K562 (cell line): ENCODE measurements around the gene PCNX2. TPM values are rescaled to one million over a fixed set of nuclear protein-coding genes. Genes with fewer than 3 reads are reported as not detected.

Source experiments
- ATF3 ChIP-seq, 2 experiments: fragments of 450-650 bp in 1 of 2; sonication (generic) in 1 of 2; formaldehyde crosslinking in 1 of 2; IDR thresholded peaks in 1 of 2; conservative IDR thresholded peaks in 1 of 2; 2 replicates each; pipeline versions ENCODE4 v1.6.1 to v1.8.1; 2016 to 2023; ENCODE audit warnings: mild to moderate bottlenecking in 2 of 2, moderate library complexity in 2 of 2, inconsistent platforms in 1 of 2, missing genetic modification reagents in 1 of 2
- BCL6 ChIP-seq: fragments of 250-450 bp; sonication (Bioruptor Pico); IDR thresholded peaks from 2 replicates; pipeline ENCODE4 v1.4.0; 2020
- CCNT2 ChIP-seq: IDR thresholded peaks from 2 replicates; pipeline ENCODE4 v1.6.1; 2011; ENCODE audit warnings: borderline replicate concordance, low read depth, mild to moderate bottlenecking, moderate library complexity, mixed read lengths, low read length; ENCODE audit not compliant: insufficient read length; ENCODE audit errors: extremely low read depth
- CREB1 ChIP-seq, 2 experiments: sonication (generic) in 1 of 2; formaldehyde crosslinking in 1 of 2; IDR thresholded peaks; 2 replicates each; pipeline versions ENCODE4 v1.6.1 to v1.8.0; 2012 to 2022; ENCODE audit warnings: inconsistent platforms in 1 of 2, mild to moderate bottlenecking in 1 of 2, missing genetic modification reagents in 1 of 2, moderate library complexity in 1 of 2
- EWSR1 ChIP-seq: fragments of 450-650 bp; IDR thresholded peaks from 2 replicates; pipeline ENCODE4 v1.6.1; 2018; ENCODE audit warnings: borderline replicate concordance, mild to moderate bottlenecking, low read depth, moderate library complexity; ENCODE audit not compliant: partially characterized antibody
- GABPA ChIP-seq: fragments of 200-800 bp; sonication (Bioruptor generic); conservative IDR thresholded peaks from 2 replicates; pipeline ENCODE4 v1.6.1; 2016; ENCODE audit warnings: low read depth, missing genetic modification characterization, missing compliant biosample characterization
- LEF1 ChIP-seq: fragments of 450-650 bp; IDR thresholded peaks from 2 replicates; pipeline ENCODE4 v1.6.1; 2016; ENCODE audit warnings: mild to moderate bottlenecking
- MTA2 ChIP-seq: fragments of 450-650 bp; IDR thresholded peaks from 2 replicates; pipeline ENCODE4 v1.6.1; 2016; ENCODE audit warnings: low read depth
- NONO ChIP-seq, 2 experiments: fragments of 200-400 bp in 1 of 2; fragments of 450-650 bp in 1 of 2; formaldehyde crosslinking in 1 of 2; IDR thresholded peaks; 2 replicates each; pipeline ENCODE4 v1.6.1; 2017; ENCODE audit warnings: low read depth in 2 of 2, mild to moderate bottlenecking in 2 of 2, moderate library complexity in 2 of 2, low read length in 1 of 2
- ZNF395 ChIP-seq: fragments of 200-800 bp; sonication (Bioruptor generic); IDR thresholded peaks from 2 replicates; pipeline ENCODE4 v1.6.1; 2017; ENCODE audit warnings: missing genetic modification characterization, missing compliant biosample characterization
- polyA plus RNA-seq, 8 experiments: library from polyadenylated mRNA; depleted of rRNA in 4 of 8; stranded (reverse) in 5 of 8; unstranded in 3 of 8; fragments of >200 nt; fragmentation: Nextera tagmentation in 2 of 8; fragmentation: Illumina TruSeq in 1 of 8; extraction: Ambion mirVana in 2 of 8; extraction: Trizol in 1 of 8; gene quantifications; 2 replicates each; pipeline versions ENCODE4 v1.2.1 to v1.2.3, GENCODE V29; 2011 to 2014; ENCODE audit warnings: inconsistent platforms in 1 of 8, missing spikeins in 1 of 8
- total RNA-seq, 7 experiments: library from RNA; depleted of rRNA in 6 of 7; stranded (reverse); fragments of >200 nt in 6 of 7; fragmentation: Illumina TruSeq in 2 of 7; extraction: Trizol in 2 of 7; gene quantifications; 2 replicates each; pipeline versions ENCODE4 v1.2.1 to v1.2.3, GENCODE V29; 2011 to 2021; ENCODE audit warnings: low replicate concordance in 1 of 7
- TF ChIP-seq, protein P1 (sequence below), 2 experiments: fragments of 450-650 bp in 1 of 2; sonication (generic) in 1 of 2; formaldehyde crosslinking in 1 of 2; IDR thresholded peaks; 2 replicates each; pipeline versions ENCODE4 v1.7.1 to v1.9.0; 2016 to 2022; ENCODE audit warnings: inconsistent platforms in 1 of 2, mild to moderate bottlenecking in 1 of 2, missing genetic modification reagents in 1 of 2

The PCNX2 gene
- total and polyA plus RNA-seq, 9 of the 15 experiments (the other 6 are each of a cell fraction or from before 2014, with no cell fraction given), result 0.07 to 0.33 TPM; not detected in 7

GRCh38 chr1:233113009-233113879 is 182.3 kb downstream of the PCNX2 start (continued):
- TF ChIP-seq, protein P1, sequence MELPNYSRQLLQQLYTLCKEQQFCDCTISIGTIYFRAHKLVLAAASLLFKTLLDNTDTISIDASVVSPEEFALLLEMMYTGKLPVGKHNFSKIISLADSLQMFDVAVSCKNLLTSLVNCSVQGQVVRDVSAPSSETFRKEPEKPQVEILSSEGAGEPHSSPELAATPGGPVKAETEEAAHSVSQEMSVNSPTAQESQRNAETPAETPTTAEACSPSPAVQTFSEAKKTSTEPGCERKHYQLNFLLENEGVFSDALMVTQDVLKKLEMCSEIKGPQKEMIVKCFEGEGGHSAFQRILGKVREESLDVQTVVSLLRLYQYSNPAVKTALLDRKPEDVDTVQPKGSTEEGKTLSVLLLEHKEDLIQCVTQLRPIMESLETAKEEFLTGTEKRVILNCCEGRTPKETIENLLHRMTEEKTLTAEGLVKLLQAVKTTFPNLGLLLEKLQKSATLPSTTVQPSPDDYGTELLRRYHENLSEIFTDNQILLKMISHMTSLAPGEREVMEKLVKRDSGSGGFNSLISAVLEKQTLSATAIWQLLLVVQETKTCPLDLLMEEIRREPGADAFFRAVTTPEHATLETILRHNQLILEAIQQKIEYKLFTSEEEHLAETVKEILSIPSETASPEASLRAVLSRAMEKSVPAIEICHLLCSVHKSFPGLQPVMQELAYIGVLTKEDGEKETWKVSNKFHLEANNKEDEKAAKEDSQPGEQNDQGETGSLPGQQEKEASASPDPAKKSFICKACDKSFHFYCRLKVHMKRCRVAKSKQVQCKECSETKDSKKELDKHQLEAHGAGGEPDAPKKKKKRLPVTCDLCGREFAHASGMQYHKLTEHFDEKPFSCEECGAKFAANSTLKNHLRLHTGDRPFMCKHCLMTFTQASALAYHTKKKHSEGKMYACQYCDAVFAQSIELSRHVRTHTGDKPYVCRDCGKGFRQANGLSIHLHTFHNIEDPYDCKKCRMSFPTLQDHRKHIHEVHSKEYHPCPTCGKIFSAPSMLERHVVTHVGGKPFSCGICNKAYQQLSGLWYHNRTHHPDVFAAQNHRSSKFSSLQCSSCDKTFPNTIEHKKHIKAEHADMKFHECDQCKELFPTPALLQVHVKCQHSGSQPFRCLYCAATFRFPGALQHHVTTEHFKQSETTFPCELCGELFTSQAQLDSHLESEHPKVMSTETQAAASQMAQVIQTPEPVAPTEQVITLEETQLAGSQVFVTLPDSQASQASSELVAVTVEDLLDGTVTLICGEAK (IDR thresholded peaks at IDR 0.05), result no peak
- TF ChIP-seq, protein P1 (CRISPR knock-in tag; IDR thresholded peaks at IDR 0.05), result no peak
- peak; percentile 56; the same call in 1 of the 2 replicates for TF ChIP-seq ZNF395
- TF ChIP-seq BCL6, result no peak
- 0 out of 4 replicates have a peak, but pooled peaks of 1 of the 2 experiments have one; percentile 33 for TF ChIP-seq NONO (IDR thresholded peaks at IDR 0.05; ENCODE audit: low read depth in 2 of 2, low read length in 1 of 2)
- peak; percentile 66; the same call in 1 of the 2 replicates for TF ChIP-seq CREB1 (IDR thresholded peaks at IDR 0.05)
- no peak for TF ChIP-seq CREB1 (CRISPR knock-in tag; IDR thresholded peaks at IDR 0.05)
- TF ChIP-seq EWSR1, result no peak
- TF ChIP-seq CCNT2, result peak; percentile 90
- TF ChIP-seq GABPA (tag), result peak; percentile 76
- TF ChIP-seq ATF3 (IDR thresholded peaks at IDR 0.05), result peak; percentile 98
- TF ChIP-seq ATF3 (CRISPR knock-in tag; conservative IDR thresholded peaks at IDR 0.05), result peak; percentile 89; the same call in 1 of the 2 replicates
- no peak for TF ChIP-seq MTA2
- TF ChIP-seq LEF1, result peak; percentile 94
